ELR (cell line): ENCODE results near the gene GDF10.
A peak's percentile ranks its signal among the peaks of the same experiment; 100 is the strongest.

Experiments used
- DNase-seq: peaks from one replicate; pipeline ENCODE4 v3.0.0-alpha.2; 2015; ENCODE audit warnings: low read depth

GDF10 gene

GRCh38 chr10:47353351-47353750 lies 53.4 kb downstream of the GDF10 start:
- DNase-seq = no peak

DNA sequence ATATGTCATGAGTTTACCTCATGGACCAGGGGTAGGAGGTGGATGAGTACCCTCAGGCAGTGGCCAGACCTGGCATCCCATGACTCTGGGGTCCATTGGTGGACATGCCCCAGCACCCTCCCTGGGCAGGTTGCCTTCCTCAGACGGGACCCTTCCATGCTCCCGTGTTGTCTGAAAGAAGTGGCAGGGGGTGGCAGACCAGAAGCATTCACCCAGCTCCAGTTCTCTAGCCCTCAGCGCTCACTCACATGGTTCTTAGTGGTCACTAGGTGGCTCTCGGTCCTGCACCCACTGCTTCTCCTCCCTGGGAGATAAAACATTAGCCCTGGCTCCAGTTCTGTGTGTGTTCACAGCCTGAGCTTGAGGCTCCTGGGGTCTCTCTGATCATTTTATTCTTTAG lies 54.2 kb downstream of the GDF10 start:
- peak; percentile 42 for DNase-seq

DNA sequence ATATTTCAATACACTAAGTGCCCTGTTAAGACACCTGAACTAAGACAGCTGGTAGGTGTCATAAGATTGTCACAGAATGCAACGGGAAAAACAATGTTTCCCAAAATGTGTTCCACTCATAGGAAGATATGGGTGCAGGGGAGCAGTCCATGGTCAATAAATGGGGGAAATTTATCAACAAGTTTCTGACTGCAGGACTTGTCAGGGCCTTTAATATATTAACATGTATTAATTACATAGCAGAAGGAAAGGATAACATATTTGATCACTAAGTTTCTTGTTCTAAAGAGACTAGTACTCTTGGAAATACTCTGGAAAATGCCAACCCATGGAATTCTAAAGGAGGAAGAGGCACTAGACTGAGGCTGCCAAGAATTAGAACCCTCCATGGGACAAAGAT lies 54.9 kb downstream of the GDF10 start:
- DNase-seq = no peak

DNA sequence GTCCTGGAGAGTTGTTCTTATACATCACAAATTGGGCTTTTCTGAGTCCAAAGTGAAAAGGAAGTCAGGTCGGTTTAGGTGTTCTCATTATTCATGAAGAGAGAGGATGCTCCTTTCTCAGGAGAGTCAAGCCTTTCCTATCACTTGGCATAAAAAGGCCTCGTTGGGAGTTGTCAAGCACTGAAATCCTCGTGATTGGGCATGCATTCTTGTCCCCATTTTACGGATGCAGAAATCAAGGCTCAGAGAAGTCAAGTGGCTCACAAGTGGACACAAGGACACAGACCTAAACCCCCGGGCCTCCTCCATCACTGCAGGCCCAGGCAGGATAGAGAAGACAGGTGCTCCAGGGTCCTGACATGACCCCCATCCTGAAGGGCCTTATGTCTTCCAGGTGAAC lies 56.7 kb downstream of the GDF10 start:
- DNase-seq = no peak

GRCh38 chr10:47357131-47357582 lies 57.2 kb downstream of the GDF10 start:
- no peak for DNase-seq

DNA sequence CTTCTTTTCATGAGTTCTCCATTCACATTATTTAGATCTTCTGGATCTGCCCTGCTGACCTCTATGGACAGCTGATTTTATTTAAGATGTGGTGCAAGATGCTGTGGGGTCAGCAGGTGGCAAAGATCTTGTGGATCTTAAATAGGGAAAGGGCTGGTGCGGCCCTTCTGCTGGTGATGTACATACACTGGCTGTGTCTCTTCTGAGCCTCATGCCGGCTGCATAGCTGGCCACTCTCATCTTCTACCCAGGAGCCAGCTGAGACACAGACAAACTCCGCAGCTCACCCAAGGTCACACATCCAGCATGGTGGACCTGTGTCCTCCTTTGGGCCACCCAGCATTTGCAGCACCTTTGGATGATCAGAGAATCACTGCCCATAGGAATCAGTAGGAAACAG lies 57.9 kb downstream of the GDF10 start:
- DNase-seq = no peak

GRCh38 chr10:47358457-47358856 lies 58.5 kb downstream of the GDF10 start:
- DNase-seq = no peak

DNA sequence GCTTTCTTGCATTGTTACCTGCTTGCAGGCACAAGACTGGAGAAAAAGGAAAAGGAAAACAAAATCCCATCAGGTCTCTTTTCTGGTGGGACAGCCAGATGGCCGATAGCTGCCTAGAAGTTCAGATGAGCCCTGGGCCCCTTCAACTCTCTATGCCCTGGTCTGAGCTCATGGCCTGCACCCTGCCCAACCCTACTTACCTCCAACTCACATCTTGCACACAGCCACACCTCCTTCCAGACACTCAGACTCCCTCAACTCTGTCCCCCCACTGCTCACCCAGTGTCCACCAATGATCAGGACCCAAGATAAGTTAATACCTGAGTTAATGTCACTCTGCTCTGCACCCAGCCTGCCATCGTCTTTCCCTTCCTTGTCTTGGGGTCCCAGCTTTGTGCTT lies 59.1 kb downstream of the GDF10 start:
- no peak for DNase-seq

DNA sequence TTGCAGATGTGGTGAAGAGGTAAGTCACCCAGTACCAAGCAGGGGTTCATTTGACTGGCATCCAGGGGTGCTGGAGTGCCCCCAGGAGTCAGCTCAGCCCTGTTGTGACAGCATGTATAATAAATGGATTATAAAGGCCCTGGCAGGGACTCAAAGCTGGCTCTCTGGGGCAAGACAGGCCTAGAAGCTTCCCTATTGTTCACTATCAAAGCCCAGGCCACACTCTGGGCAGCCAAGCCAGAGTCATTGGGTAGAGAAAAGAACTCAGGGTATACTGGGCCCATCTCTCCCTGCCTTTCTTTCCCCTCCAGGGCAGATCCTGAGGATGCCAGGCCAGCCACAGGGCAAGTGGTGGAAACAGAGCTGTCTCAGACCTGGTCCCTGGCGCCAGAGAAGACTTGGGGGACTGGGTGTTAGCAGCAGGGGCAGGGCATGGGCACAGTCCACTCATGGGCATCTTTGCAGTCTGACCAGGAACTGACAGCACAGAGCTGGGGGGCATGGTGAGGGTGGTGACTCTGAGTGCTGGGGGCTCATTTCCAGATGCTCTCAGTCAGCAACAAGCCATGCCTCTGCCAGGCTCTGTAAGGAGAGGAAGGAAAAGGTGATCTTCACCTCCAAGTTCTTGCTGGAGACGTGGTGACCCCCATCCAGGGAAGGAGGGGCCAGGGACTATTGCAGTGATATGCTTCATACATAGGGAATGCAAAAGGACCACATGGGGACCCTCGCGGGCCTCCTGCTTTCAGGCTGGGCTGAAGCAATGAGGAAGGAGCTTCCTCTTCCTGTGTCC lies 59.8 kb downstream of the GDF10 start:
- DNase-seq = no peak

DNA sequence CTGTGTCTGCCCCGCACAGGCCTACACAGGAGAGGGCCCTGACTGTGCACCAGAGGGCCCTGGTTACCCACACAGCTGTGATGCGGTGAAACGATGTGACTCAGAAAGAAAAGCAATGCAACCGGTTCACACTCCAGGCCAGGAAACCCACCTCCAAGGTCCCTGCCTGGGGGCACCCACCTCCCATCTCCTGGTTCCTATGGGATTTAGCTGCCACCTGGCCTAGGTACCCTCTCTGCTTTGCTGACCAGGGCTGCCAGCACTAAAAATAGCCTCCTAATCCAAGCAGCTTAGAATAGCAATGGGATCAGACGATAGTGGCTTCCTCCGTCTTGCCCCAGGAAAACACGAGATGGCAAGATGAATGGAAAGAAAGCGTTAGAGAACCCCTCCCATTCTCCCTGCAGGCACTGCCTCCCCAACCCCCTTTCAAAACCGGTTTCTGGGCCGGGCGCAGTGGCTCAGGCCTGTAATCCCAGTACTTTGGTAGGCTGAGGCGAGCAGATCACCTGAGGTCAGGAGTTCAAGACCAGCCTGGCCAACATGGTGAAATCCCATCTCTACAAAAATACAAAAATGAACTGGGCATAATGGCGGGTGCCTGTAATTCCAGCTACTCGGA lies 60.5 kb downstream of the GDF10 start:
- DNase-seq = peak; percentile 12

DNA sequence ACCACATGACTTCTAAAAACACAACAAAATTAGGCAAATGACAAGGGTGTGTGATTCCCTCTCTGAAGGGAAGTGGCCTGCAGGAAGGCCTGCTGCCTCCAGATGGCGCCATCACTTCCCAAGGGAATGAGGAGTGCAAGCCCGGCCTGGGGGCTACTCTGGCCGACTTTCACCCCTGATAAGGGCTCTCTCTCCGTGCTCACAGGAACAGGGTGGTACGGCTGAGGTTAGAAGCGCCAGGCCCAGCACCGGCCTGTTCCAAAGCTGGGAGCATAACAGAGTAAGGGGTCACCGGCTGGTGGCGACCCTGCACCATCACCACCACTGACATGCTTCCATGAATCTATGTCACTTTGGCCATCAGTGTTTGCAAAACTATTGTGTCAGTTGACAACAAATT lies 61.3 kb downstream of the GDF10 start:
- DNase-seq = peak; percentile 60

DNA sequence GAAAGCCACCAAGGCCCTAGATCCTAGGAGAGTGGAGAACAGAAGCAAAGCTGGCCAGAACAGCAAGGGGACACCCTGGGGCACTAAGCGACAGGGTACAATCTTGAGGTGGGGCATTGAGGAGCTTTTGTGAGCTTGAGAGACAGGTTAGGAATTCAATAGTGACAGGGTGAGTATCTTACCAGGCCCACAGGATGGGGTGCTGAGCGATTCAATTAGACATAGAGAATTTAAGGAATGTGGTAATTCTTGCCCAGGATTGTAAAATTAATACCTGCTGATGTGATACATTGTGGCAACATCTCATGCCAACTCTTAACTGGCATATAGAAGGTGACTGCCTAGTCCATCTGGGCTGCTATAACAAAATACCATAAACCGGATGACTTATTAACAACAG lies 62.2 kb downstream of the GDF10 start:
- DNase-seq = no peak
